Stimulated activated CD8-positive, alpha-beta memory T cell treated with anti-CD3 and anti-CD28 coated beads, Interleukin-2, amount 100 ng/mL, for 48 hours (primary cell): ENCODE measurements around the gene ELMO1.

Experiments used
- DNase-seq, 2 donors: peaks; one replicate each; pipeline ENCODE4 v3.0.0-alpha.2; 2020; ENCODE audit warnings: low read depth in 2 of 2

The ELMO1 gene

GRCh38 chr7:36881233-36881874 lies 567.3 kb downstream of the ELMO1 start:
- no peak for DNase-seq

DNA sequence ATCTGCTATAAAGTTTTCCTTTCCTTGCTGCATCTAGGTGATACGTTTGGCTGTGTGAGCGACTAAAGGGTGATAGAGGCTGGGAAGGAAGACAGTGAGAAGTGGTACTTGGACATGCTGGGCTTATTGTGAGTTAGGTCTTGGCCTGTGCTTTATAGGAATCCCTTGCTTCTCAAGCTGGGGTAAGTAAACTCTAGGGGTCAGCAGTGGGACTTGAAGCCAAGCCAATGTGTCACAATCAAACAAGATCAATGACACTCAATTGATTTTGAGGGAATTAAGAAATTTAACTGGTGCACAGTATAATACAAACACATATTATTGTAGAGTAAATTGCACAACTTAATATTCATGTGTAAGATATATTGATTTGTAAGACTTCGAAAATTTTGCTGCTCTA lies 568.6 kb downstream of the ELMO1 start:
- DNase-seq: no peak

GRCh38 chr7:36879021-36879420 lies 569.6 kb downstream of the ELMO1 start:
- DNase-seq: no peak

DNA sequence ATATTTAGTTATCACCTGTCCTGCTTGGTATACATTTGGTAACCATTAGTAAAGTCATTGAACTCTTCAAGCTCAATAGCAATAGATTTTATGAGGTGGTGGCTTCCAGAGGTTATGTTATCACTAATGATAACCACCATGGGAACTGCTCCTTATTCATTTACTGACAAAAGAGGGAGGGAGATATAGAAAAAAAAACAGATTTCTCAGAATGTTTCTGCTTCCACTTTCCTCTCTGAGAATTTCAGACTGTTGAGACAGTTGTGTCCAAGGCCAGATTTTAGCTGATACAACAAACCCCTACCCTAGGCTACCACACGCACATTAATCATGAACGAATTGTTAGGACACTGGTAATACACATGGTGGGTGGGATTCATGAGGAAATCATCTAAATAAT lies 570.4 kb downstream of the ELMO1 start:
- no peak for DNase-seq

DNA sequence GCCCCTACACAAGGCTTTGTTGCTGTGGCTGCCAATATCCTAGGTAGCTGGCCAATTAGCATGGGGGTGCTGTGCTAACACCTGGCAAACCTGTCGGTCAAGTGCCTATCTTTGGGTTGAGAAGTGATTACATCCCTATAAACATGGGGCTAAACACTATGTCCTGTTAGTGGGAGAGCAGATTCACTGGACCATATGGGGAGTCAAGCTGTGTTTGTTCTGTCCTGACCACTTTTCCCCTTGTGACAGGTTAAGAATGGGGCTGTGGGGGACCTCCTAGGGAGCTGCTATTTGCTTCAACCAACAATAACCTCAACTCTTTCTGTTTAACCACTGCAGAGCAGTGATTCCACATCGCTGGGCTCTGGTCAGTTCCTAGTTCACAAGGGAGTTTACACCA lies 572.9 kb downstream of the ELMO1 start:
- no peak for DNase-seq

GRCh38 chr7:36874041-36874440 lies 574.6 kb downstream of the ELMO1 start:
- DNase-seq: no peak

- DNase-seq: no peak
These were observed 576.8 kb downstream of the ELMO1 start for GRCh38 chr7:36871863-36872262.

DNA sequence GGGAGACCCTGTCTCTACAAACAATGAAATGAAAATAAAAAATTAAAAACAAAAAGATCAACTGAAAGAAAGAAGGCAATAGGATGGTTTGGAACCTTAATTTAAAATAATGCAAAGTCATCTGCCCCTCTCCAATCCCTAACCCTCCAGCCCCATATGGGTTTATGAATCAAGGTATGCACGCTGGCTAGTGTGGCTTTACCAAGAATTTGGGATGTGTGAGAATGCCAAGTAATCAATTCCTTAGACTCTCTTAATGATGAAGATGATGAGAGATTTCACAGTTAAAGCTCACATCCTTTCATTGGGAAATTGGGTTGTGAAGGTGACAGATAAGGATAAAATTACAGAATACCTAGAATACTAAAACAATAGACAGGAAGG lies 577.3 kb downstream of the ELMO1 start:
- DNase-seq: no peak

DNA sequence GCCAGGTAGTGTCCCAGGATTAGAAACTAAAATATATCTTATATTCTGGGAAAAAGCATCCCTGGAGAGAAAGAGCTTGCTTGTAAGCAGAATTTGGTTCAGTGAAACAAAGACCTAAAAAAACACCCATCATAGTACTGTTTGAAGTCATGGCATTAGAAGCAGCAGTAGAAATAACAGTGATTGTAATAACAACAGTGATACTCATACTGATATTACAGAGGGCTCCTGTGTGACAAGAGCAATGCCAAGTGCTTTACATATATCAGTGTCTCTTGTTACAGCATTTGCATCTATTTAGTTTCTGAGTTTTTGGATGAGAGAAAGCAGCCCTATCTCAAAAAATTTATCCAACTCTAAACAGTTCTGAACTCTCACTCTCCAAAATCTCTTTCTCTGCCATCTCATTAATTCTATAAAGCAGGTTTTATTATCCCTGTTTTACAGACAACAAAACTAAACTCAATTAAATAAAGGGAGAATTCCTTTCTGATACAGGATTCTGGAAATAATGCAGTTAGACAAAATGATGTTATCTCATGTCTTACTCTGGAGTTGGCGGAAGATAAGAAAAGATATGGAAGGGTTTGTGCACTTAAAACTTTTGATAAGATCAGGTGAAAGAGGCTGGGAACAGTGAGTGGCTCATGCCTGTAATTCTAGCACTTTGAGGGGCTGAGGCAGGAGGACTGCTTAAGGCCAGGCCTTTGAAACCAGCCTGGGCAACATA lies 577.9 kb downstream of the ELMO1 start:
- DNase-seq: no peak

DNA sequence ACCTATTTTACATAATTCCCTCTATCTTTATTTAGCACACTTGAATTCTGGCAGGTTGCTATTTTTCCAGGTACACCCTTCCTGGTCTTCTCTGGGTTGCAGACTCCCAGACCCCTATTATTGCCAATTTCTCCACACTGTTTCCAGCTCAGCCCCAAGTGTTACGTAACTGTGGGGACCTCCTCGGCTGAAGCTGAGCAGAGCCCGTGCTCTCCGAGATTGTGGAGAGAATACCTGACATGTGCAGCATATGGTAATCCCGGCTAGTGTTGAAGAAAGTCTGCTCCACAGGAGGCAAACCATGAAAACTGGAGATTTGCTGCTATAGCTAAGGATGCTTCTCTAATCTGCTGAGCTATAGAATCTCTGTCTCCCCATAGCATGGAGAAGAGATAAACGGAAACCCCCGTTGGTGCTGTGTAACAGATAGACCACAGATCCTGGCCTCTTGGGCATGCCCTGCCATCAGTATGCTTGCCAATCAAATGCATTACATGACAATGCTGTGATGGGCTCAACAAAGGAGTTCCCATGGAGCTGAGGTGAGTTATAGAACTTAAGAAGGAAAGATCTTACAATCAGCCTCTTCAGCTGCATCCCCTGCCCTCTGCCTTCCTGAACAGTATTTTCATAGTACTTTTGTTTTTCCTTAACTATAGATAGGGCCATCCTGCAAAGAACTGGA lies 579.8 kb downstream of the ELMO1 start:
- no peak for DNase-seq

DNA sequence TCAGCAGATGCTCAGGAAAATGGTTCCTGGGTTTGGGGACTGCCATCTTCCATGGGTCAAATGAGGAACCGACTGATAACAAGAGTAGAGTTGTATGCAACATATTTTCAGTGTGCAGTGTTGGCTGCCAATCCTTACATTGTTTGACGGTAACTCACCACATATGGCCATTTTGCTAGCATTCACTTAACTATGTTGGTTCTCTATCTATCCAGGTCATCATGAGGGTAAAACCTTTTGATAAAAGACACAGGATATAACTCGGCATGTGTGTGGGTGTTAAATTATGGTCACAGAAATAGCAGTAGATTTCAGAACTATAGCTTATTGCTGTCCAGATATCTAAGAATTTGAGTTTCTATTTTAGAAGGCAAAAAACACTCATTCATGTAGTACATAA lies 583.6 kb downstream of the ELMO1 start:
- DNase-seq: no peak

- DNase-seq: no peak
These were observed 584.6 kb downstream of the ELMO1 start for GRCh38 chr7:36863901-36864701.

- no peak for DNase-seq
These were observed 585.8 kb downstream of the ELMO1 start for GRCh38 chr7:36862771-36863261.

DNA sequence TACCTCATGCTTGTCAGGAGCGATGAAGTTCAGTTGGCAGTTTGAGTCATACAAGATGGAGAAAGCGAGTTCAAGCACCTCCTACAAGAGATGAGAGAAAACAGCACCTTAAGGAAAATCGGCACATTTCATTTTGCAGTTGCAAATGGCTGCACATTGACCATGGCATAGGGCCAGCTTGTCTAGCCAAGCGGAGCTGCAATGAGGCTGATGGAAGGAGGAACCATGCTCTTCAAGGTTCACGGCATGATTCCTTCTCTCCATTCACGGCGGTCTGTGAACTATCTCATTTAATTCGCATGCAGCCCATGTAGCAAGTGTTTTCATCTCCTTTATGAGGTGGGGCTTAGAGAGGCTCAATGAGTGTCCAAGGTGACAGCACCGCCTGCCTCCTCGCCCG lies 587.0 kb downstream of the ELMO1 start:
- DNase-seq: no peak

DNA sequence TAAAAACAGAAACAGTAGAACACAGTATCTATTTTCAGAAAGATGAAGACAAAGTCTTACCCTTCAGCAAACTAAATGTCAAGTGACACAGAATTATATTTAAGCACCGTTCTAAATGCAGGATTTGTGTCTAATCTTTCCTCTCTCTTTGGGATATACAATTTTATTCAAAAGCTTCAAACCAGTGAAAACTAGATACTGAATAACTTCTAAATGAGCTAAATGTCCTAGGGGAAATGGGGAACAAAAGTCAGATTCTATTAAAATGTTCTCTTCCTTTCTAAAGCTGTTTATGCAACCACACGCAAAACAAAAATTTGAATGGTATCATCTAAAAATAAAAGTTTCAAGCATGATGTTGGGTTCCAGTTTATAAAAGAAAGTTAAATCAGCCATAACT lies 588.0 kb downstream of the ELMO1 start:
- DNase-seq: no peak

- no peak for DNase-seq
These were observed 593.3 kb downstream of the ELMO1 start for GRCh38 chr7:36855330-36855729.

DNA sequence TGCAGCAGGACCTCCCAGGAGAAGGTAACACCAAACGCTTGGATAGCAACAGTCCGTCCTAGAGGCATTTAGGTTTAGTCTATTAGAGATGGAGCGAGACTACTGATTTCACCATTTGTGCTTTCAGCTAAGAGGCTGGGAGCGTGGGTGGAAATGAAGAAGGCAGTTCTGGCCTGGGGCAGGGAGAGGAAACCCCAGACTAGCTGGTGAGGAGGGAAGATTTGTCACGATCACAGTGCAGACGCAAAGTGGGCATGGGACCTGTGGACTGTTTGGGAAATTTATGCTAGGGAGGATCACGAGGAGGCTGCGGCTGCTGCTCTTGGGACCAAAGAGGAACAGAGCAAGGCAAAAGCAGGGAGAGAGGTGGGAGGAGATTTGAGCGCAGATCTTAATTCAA lies 594.0 kb downstream of the ELMO1 start:
- no peak for DNase-seq

- DNase-seq: no peak
These were observed 595.7 kb downstream of the ELMO1 start for GRCh38 chr7:36852931-36853330.

DNA sequence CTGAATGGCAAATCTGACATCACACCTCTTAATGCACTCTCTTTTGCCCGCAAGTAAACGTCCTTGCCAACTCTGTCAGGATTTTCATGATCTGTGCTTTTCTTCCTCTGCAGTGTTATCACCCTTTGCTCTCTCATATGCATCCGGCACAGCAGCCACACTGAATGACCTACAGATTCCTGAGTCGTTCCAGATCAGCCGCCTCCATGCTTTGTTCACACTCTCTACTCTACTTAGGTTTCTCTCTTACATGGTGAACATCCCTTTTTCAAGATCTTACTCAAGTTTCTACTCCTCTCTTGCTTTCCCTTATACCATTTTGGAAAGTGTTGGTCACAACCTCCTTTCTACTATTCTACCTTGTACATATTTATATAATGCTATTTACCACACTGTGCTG lies 596.6 kb downstream of the ELMO1 start:
- peak in 1 of 2 donors; percentile 4 for DNase-seq

- no peak for DNase-seq
These were observed 597.3 kb downstream of the ELMO1 start for GRCh38 chr7:36851382-36851781.

GRCh38 chr7:36847946-36848345 lies 600.7 kb downstream of the ELMO1 start:
- DNase-seq: no peak

DNA sequence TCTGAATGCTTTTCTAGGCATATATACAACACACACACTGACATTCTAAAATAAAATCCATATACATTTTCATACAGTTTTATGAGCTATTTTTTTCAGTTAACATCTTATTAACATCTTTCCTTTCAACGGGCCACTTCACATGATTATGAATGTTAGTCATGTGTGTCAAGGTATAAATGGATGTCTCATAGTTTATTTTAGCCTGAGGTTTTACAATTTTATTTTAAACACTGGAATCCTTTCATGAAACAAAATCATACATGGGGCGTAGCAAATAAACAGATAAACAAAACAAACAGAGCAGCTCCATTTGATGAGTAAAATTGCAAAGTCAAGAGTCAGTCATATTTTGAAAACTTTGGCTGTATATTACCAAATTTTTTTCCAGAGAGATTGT lies 604.3 kb downstream of the ELMO1 start:
- no peak for DNase-seq
